DMS 273 (cell line): Measurements from ENCODE around the gene HAPLN1.
A peak's percentile ranks its signal among the peaks of the same experiment; 100 is the strongest.

Source experiments
- DNase-seq: peaks from one replicate; lab custom pipeline; 2025; ENCODE audit not compliant: unreplicated experiment; lab: John Stamatoyannopoulos, UW

HAPLN1 gene

GRCh38 chr5:83645936-83646335 is 74.7 kb downstream of the HAPLN1 start:
- DNase-seq, result no peak

GRCh38 chr5:83644301-83644700 is 76.4 kb downstream of the HAPLN1 start:
- no peak for DNase-seq

- DNase-seq, result peak; percentile 3
Observed at GRCh38 chr5:83641946-83642345, 78.7 kb downstream of the HAPLN1 start.

- no peak for DNase-seq
Observed at GRCh38 chr5:83639911-83640310, 80.7 kb downstream of the HAPLN1 start.

- DNase-seq, result no peak
Observed at GRCh38 chr5:83636156-83636555, 84.5 kb downstream of the HAPLN1 start.

GRCh38 chr5:83633285-83633684 is 87.4 kb downstream of the HAPLN1 start:
- no peak for DNase-seq

- no peak for DNase-seq
Observed at GRCh38 chr5:83632874-83633273, 87.8 kb downstream of the HAPLN1 start.

GRCh38 chr5:83628360-83628759 is 92.3 kb downstream of the HAPLN1 start:
- no peak for DNase-seq

GRCh38 chr5:83614841-83615240 is 105.8 kb downstream of the HAPLN1 start:
- DNase-seq, result no peak

GRCh38 chr5:83608122-83608521 is 112.5 kb downstream of the HAPLN1 start:
- DNase-seq, result peak; percentile 73

- DNase-seq, result no peak
Observed at GRCh38 chr5:83595217-83595616, 125.4 kb downstream of the HAPLN1 start.

GRCh38 chr5:83590966-83591365 is 129.7 kb downstream of the HAPLN1 start:
- DNase-seq, result no peak

GRCh38 chr5:83589786-83590185 is 130.9 kb downstream of the HAPLN1 start:
- peak; percentile 23 for DNase-seq
